Body of pancreas (tissue), 4 donors: ENCODE results near the gene MAST4.

Source experiments
- CTCF ChIP-seq, 7 experiments: fragments of 450-650 bp in 4 of 7; fragments of 200-600 bp in 3 of 7; sonication (generic) in 3 of 7; IDR thresholded peaks; one replicate each; pipeline ENCODE4 v1.5.1; 2016 to 2019; ENCODE audit warnings: antibody characterized with exemption in 7 of 7
- POLR2A ChIP-seq, 3 donors: fragments of 450-650 bp; IDR thresholded peaks; one replicate each; pipeline ENCODE4 v1.6.1; 2016; ENCODE audit warnings: antibody characterized with exemption in 3 of 3, mild to moderate bottlenecking in 2 of 3

- TF ChIP-seq CTCF (IDR thresholded peaks at IDR 0.05) (no peak), POLR2A (IDR thresholded peaks at IDR 0.05) (no peak)
Measured at GRCh38 chr5:67161767-67162166, 565.6 kb downstream of the MAST4 start.
